ENCODE data around the gene LDAH.

The LDAH gene

GRCh38 chr2:20661421-20662307 is 161.2 kb downstream of the LDAH start:
- no peaks in the 10 kb centered on the region for H3K36me3 Mint-ChIP-seq (ENCODE audit: low read depth)
- peaks cover 34% of the 10 kb centered on the region for H3K4me1 Mint-ChIP-seq (ENCODE audit: low read depth)
- no peak overlapping the region for H3K4me3 Mint-ChIP-seq
- intact Hi-C loops (cut with micrococcal nuclease) = loop anchor here (1.0 kb wide), 1 partner anchor 302 kb away; no protein-coding TSS in a partner anchor
- H3K27me3 Mint-ChIP-seq = peaks cover 73% of the 10 kb centered on the region
- peak overlapping the region; percentile 52 for H3K27ac Mint-ChIP-seq
- no peaks in the 10 kb centered on the region for H3K9me3 Mint-ChIP-seq

DNA sequence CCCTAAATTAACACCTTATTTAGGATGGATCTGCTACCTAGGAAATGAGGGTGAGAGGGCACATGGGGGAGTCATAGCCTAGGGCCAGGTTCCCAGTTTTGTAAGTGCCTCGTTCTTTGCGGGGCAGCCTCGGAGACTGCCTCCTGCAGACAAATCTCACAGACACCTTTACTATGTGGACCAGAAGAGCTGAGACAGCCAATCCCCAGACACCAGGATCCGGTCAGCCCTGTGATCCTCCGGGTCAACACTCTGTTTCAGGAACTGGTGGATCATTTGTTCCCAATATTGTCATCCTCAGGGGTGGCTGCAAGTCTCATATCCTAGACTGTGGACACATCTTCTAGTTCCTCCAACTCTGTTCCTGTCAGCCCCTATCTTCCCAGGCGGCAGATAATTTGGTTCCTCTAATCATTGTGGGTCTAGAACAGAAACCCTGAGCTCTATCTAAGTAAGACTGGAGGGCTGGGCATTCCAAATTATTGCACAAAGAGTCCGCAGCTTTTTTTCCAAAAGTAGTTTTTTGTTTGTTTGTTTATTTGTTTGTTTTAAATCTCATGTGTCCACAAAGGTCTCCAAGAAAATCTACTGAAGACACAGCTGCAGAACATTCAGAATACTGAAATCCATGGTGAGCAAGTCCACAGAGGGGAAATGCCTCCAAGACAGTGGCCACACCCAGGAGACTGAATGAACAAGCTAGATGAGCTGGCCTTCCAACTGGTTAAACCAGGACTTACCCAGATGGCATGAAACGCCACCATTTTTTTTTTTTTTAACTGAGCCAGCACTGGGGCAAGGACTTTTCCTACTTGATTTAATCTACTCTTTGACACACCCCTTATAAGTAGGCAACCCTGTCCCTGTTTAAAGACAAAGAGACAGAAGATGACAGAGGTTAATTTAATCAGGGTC is 162.1 kb downstream of the LDAH start:
- H3K27me3 Mint-ChIP-seq = peaks cover 68% of the 10 kb centered on the region

DNA sequence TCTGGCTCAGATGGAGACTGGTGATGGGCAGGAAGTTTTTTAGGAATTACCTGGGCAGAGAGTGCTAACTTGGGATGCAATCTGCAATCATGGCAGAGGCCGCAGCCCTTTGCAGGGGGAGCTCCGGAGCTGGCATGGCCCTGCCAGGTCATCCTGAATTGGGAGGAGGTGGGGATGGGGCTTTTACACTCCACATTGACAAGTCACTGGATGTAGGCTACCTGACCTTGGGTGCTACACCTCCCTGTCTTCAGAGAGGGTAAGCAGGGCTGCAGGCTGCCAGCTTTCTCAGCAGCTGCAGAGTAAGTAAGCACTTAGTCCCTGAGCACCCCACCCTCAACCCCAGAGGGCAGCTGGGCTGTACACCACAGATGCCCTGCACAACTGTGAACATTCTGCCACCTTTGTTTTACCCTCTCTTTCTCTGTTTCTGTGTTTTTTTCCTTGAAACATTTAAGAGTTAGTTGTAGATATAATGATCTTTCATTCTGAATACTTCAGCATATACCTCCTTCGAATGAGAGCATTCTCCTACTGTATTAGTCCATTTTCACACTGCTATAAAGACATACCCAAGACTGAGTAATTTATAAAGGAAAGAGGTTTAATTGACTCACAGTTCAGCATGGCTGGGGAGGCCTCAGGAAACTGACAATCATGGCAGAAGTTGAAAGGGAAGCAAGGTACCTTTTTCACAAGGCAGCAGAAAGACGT is 165.2 kb downstream of the LDAH start:
- Mint-ChIP-seq H3K4me3 (no peak overlapping the region), H3K27ac (no peak overlapping the region), H3K9me3 (no peaks in the 10 kb centered on the region), H3K27me3 (peaks cover 42% of the 10 kb centered on the region), H3K4me1 (ENCODE audit: low read depth) (peaks cover 17% of the 10 kb centered on the region), H3K36me3 (ENCODE audit: low read depth) (no peaks in the 10 kb centered on the region)
- intact Hi-C loops (cut with micrococcal nuclease) = no loop called here

More for the DNA sequence above, 162.1 kb downstream of the LDAH start:
- no peaks in the 10 kb centered on the region for H3K36me3 Mint-ChIP-seq (ENCODE audit: low read depth)
- intact Hi-C loops (cut with micrococcal nuclease) = loop anchor here (1.0 kb wide), 1 partner anchor 303 kb away; no protein-coding TSS in a partner anchor
- peaks cover 25% of the 10 kb centered on the region for H3K4me1 Mint-ChIP-seq (ENCODE audit: low read depth)
- H3K27ac Mint-ChIP-seq = peak overlapping the region; percentile 52
- H3K4me3 Mint-ChIP-seq = no peak overlapping the region
- no peaks in the 10 kb centered on the region for H3K9me3 Mint-ChIP-seq

DNA sequence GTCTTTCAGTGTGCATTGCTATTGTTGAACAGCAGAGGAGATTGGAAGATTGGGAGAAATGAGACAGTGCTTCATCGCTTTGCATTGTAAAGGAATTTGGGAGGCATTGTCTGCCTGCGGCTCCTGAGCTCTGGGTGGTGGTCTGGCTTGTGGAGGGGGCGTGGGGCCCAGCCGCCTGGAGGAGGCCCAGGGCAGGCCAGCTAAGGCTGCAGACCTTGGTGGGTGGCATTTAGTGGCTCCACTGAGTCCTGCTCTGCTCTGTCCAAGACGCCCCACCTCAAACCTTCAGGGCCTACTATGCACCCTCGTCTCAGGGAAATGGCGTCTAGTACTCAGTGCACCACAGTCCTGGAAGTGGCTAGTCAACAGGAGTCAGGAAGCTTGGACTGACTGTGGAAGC is 166.3 kb downstream of the LDAH start:
- H3K27ac Mint-ChIP-seq = no peak overlapping the region
- intact Hi-C loops (cut with micrococcal nuclease) = no loop called here
- peaks cover 31% of the 10 kb centered on the region for H3K27me3 Mint-ChIP-seq
- H3K4me3 Mint-ChIP-seq = no peak overlapping the region
- peaks cover 16% of the 10 kb centered on the region for H3K4me1 Mint-ChIP-seq (ENCODE audit: low read depth)
- no peaks in the 10 kb centered on the region for H3K36me3 Mint-ChIP-seq (ENCODE audit: low read depth)
- no peaks in the 10 kb centered on the region for H3K9me3 Mint-ChIP-seq

GRCh38 chr2:20654535-20654813 is 168.4 kb downstream of the LDAH start:
- peaks cover 17% of the 10 kb centered on the region for H3K4me1 Mint-ChIP-seq (ENCODE audit: low read depth)
- H3K4me3 Mint-ChIP-seq = no peak overlapping the region
- peaks cover 26% of the 10 kb centered on the region for H3K27me3 Mint-ChIP-seq
- peaks cover 7% of the 10 kb centered on the region for H3K36me3 Mint-ChIP-seq (ENCODE audit: low read depth)
- intact Hi-C loops (cut with micrococcal nuclease) = no loop called here
- H3K9me3 Mint-ChIP-seq = no peaks in the 10 kb centered on the region
- H3K27ac Mint-ChIP-seq = no peak overlapping the region

- Mint-ChIP-seq H3K36me3 (ENCODE audit: low read depth) (peaks cover 13% of the 10 kb centered on the region), H3K27ac (no peak overlapping the region), H3K9me3 (no peaks in the 10 kb centered on the region), H3K27me3 (peaks cover 22% of the 10 kb centered on the region), H3K4me3 (no peak overlapping the region), H3K4me1 (ENCODE audit: low read depth) (peaks cover 23% of the 10 kb centered on the region)
- intact Hi-C loops (cut with micrococcal nuclease) = no loop called here
Observed at GRCh38 chr2:20653695-20654534, 169.0 kb downstream of the LDAH start.

- intact Hi-C loops (cut with micrococcal nuclease) = no loop called here
- H3K27ac Mint-ChIP-seq = no peak overlapping the region
- no peak overlapping the region for H3K4me3 Mint-ChIP-seq
- peaks cover 33% of the 10 kb centered on the region for H3K4me1 Mint-ChIP-seq (ENCODE audit: low read depth)
- H3K27me3 Mint-ChIP-seq = peaks cover 14% of the 10 kb centered on the region
- H3K9me3 Mint-ChIP-seq = no peaks in the 10 kb centered on the region
- peaks cover 23% of the 10 kb centered on the region for H3K36me3 Mint-ChIP-seq (ENCODE audit: low read depth)
Observed at GRCh38 chr2:20652673-20653575, 170.0 kb downstream of the LDAH start.

DNA sequence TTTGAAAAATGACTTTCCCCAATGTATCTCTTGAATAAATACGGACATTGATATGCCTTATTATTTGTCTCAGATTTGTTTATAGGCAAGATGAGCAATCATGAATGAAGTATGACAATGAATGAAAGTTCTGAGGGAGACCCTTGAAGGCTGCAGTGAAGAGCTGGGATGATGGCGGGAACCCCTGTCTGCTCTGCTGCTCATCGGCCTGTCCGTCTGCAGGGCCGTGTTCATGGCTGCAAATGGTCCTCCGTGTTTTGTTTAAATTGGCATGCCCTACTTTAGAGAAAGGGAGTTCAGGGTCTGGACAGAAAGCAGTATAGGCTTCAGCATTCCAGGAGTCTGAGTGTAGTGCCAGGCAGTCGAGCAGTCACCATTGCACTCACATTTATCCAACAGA is 170.8 kb downstream of the LDAH start:
- H3K9me3 Mint-ChIP-seq = no peaks in the 10 kb centered on the region
- peaks cover 27% of the 10 kb centered on the region for H3K36me3 Mint-ChIP-seq (ENCODE audit: low read depth)
- H3K27me3 Mint-ChIP-seq = peaks cover 10% of the 10 kb centered on the region
- intact Hi-C loops (cut with micrococcal nuclease) = no loop called here
- no peak overlapping the region for H3K27ac Mint-ChIP-seq
- H3K4me3 Mint-ChIP-seq = no peak overlapping the region
- H3K4me1 Mint-ChIP-seq (ENCODE audit: low read depth) = peaks cover 36% of the 10 kb centered on the region

GRCh38 chr2:20651731-20652099 is 171.2 kb downstream of the LDAH start:
- H3K36me3 Mint-ChIP-seq (ENCODE audit: low read depth) = peaks cover 31% of the 10 kb centered on the region
- peak overlapping the region; percentile 90 for H3K27ac Mint-ChIP-seq
- peaks cover 9% of the 10 kb centered on the region for H3K27me3 Mint-ChIP-seq
- peak overlapping the region; percentile 96 for H3K4me3 Mint-ChIP-seq
- intact Hi-C loops (cut with micrococcal nuclease) = loop anchor here (2.0 kb wide), 2 partner anchors 33 to 205 kb away; partner anchors contain the start of gene RHOB
- peaks cover 36% of the 10 kb centered on the region for H3K4me1 Mint-ChIP-seq (ENCODE audit: low read depth)
- no peaks in the 10 kb centered on the region for H3K9me3 Mint-ChIP-seq

- H3K27ac Mint-ChIP-seq = peak within 1 kb of the TSS; percentile 90
- peaks cover 5% of the 10 kb centered on the region for H3K27me3 Mint-ChIP-seq
- H3K4me1 Mint-ChIP-seq (ENCODE audit: low read depth) = peaks cover 36% of the 10 kb centered on the region
- peaks cover 38% of the 10 kb centered on the region for H3K36me3 Mint-ChIP-seq (ENCODE audit: low read depth)
- no peaks in the 10 kb centered on the region for H3K9me3 Mint-ChIP-seq
- intact Hi-C loops (cut with micrococcal nuclease) = loop anchor here (2.0 kb wide), 2 partner anchors 32 to 204 kb away; partner anchors contain the start of gene RHOB
- peak within 1 kb of the TSS; percentile 96 for H3K4me3 Mint-ChIP-seq
Observed at GRCh38 chr2:20650877-20651730, 171.8 kb downstream of the LDAH start, which contains the start of gene HS1BP3. Gene HS1BP3 (minus strand): TSS chr2:20651098. CDS start chr2:20651063, 35 bp downstream.

GRCh38 chr2:20650393-20650876 is 172.5 kb downstream of the LDAH start:
- no peaks in the 10 kb centered on the region for H3K9me3 Mint-ChIP-seq
- peak overlapping the region; percentile 96 for H3K4me3 Mint-ChIP-seq
- peaks cover 44% of the 10 kb centered on the region for H3K36me3 Mint-ChIP-seq (ENCODE audit: low read depth)
- intact Hi-C loops (cut with micrococcal nuclease) = loop anchor here (2.0 kb wide), 2 partner anchors 32 to 204 kb away; partner anchors contain the start of gene RHOB
- peaks cover 36% of the 10 kb centered on the region for H3K4me1 Mint-ChIP-seq (ENCODE audit: low read depth)
- peaks cover 3% of the 10 kb centered on the region for H3K27me3 Mint-ChIP-seq
- H3K27ac Mint-ChIP-seq = peak overlapping the region; percentile 90

All from dendritic cell treated with granulocyte-macrophage colony-stimulating factor and Interleukin-4, amounts not matched to agents 40 ng/mL and 50 ng/mL, for 4 days (primary cell).